Umbilical cord (tissue), 2 donors: ENCODE measurements around the gene CD300H. TPM values are rescaled to one million over a fixed set of nuclear protein-coding genes. Genes with fewer than 3 reads are reported as not detected.
A peak's percentile ranks its signal among the peaks of the same experiment; 100 is the strongest.

Source experiments
- DNase-seq: peaks from one replicate; pipeline ENCODE4 v3.0.0-alpha.2; 2015; ENCODE audit warnings: low spot score
- total RNA-seq: library from RNA; depleted of rRNA; stranded (reverse); fragments of >200 nt; gene quantifications from one replicate; pipeline ENCODE4 v1.2.3, GENCODE V29; 2014; ENCODE audit warnings: low replicate concordance; ENCODE audit not compliant: insufficient read depth

Gene CD300H
- total RNA-seq, result not detected

DNA sequence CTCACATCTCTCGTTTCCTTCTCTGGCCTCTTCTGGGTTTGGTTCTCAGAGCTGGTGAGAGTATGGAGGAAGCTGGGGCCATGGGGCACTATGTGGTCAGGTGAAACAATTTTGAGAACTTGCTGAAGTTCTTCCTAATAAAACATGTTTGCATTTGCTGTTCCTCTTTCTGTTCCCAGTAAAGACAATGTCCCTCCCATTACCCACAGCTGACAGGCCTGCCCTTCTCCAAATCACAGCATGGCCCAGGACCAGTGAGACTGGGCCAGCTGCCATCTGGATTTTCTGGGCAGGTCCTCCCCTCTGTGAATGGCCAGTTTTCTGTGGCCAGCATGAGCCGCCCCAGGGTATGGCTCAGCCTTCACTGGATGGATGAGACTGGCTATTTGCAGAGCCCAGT is at the start of gene CD300H:
Gene CD300H, minus strand, starts transcription at position 113 of the 400 bp plus-strand sequence.
- no peak for DNase-seq

DNA sequence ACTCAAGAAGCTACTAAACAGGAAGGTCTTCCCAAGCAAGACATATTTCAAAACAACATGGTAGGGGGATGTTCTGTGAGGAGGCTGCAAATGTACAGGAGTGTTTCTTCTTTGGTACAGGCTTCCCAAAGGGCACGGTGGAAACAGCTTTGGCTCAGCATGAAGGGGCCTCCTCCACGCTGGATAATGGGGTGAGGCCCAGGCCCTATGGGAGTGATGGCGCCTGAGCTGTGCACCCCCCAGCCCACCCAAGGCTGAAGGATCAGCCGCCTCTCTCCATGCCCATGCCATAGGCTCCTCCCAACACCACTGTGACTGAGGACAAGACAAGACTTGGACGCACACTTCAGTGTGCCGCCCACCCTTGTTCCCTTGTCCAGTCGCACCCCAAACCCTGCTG is 49.4 kb upstream of the CD300H start:
- DNase-seq, result no peak

DNA sequence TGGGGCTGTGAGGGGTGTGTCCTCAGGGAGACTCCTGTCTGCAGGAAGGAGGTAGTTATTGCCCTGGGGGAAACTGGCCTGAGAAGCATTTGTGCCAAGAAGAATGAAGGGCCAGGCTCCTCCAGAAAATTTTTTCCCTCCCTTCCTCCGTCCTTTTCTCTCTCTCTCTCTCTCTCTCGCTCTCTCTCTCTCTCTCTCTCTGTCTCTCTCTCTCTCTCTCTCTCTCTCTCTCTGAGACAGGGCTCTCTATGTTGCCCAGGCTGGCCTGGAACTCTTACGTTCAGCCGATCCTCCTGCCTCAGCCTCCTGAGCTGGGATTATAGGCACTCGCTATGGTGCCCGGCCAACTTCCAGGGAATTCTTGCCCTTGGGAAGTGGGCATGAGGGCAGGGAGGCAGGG is 44.7 kb upstream of the CD300H start:
- DNase-seq, result no peak

DNA sequence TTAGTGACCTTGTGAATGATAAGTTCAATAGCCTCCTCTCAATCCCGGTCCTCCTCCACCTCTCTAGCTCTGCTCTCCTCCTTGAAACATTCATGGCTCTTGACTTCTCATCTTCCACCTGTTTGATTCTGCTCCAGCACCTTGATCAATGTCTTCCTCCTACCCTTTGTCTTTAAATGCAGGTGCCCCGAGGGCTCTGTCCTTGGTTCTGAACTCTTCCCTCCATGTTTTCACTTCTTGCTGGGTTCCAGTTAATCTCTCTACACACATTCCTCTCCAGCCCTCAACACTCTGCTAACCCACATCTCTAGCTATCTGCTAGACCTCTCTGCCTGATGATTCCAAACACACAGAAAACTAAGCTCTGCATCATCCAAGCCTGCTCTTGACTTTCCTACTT is 42.8 kb upstream of the CD300H start:
- no peak for DNase-seq

DNA sequence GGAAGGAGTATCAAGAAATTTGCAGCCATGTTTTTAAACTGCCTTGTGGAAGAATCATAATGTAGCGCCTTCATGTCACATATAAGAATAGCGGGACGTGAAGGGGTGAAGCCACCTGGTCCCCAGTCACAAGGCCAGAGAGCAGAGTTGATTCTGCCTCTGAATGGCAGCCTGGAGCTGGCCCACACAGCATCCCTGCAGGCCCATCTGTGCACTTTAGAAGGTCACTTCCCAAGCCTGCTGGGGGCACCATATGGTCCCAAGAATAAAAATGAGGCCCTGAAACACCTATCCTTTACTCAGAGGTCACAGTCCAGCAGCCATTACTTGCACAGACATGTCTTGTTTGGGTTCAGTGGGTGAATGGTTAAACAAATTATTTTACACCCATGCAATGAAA is 41.2 kb upstream of the CD300H start:
- DNase-seq, result no peak

DNA sequence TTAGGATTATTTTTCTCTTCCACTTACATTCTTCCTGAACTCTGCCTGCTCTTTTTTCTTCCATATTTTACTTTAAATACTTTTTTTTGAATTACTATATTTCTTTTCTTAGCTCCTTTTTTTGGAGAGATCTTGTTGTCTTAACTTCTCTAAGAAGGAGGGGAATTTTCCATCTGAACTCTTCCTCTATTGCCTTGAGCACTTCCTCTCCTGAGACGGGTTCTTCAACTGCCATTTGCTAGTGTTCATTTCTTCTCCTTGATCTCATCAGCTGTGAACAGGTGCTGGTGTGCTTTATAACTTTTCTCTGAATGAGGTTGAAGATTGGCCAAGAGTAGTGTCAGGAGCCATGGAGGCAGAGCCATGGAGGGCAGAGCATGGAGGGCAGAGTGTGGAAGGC is 39.9 kb upstream of the CD300H start:
- no peak for DNase-seq

DNA sequence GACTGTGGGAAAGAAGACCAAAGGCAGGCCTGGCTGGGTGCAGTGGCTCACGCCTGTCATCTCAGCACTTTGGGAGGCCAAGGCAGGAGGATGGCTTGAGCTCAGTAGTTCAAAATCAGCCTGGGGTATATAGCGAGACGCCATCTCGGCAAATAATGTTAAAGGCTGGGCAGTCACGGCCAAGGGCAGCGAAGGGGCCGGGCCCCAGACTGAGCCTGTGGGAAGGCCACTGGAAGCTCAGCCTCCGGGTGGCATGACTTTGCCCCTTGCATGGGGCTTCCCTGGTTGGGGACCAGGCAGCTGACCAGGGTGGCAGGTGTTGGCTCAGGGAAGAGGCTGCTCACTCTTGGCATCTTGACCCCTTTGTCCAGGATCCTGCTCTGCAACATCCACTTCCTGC is 38.7 kb upstream of the CD300H start:
- DNase-seq, result no peak

DNA sequence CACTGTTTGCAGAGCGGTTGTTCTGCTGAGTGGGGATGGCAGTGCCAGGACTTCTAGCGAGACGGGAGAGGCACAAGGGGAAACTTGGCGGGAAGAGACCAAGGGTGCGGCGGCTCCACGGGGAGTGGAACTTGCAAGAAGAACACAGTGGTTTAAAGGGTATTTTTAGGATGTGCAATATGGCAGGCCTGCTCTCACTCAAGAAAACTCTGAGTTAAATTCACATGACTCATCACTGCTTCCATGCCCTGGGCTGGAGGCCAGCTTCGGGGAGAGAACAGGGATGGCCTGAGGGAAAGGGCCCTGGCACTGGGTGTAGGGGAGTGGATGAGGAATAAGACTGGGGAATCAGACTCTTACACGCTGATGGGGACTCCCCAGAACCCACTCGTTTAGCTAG is 38.1 kb upstream of the CD300H start:
- DNase-seq, result peak; percentile 98

DNA sequence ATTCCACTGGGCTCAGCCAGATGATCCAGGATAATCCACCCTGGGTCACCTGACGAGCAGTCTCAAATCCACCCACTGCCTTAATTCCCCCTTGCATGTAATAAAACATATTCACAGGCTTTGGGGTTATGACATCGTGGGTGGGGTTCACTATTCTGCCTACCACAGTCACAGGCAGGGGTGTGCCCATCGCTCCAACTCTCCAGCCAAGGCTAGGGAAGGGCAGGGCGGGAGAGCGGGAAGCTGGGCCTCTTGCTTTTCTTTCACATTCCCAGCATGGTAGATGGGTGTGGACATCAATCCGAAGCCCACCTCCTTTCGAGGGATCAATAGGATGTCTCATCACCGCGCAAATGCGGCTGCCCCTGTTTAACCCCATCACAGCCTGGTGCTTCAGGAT is 37.5 kb upstream of the CD300H start:
- peak; percentile 71 for DNase-seq

DNA sequence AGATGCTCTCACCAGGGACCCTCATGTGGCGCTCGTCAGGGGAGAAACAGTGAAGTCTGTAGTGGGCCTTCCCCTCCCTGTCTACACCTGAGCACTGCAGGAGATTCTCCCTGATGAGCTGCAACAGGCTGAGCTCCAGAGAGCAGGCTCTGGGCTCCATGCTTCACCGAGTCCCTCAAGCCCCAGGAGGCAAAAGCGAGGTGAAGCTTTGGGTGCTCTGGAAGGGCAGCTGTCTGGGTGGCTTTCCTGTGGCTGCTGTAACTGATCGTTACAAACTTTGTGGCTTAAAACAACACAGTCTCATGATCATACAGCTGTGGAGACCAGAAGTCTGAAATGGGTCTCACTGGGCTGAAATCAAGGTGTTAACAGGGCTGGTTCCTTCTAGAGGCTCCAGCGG is 36.9 kb upstream of the CD300H start:
- DNase-seq, result no peak

DNA sequence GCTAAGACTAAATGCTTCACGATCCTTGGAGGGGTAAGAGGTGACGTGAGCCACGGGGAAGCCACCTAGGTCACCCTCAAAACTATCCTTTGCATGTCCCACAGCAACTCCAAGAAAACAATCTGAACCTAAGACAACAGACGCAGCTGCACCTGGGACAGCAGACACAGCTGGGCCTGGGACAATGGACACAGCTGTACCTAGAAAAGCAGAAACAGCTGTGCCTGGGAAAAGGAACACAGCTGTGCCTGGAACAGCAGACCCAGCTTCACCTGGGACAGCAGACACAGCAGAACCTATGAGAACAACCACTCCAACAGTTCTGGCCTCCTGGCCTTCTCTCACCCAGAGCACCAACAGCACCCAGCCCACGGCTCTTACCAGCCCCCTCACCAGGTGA is 36.4 kb upstream of the CD300H start:
- no peak for DNase-seq

DNA sequence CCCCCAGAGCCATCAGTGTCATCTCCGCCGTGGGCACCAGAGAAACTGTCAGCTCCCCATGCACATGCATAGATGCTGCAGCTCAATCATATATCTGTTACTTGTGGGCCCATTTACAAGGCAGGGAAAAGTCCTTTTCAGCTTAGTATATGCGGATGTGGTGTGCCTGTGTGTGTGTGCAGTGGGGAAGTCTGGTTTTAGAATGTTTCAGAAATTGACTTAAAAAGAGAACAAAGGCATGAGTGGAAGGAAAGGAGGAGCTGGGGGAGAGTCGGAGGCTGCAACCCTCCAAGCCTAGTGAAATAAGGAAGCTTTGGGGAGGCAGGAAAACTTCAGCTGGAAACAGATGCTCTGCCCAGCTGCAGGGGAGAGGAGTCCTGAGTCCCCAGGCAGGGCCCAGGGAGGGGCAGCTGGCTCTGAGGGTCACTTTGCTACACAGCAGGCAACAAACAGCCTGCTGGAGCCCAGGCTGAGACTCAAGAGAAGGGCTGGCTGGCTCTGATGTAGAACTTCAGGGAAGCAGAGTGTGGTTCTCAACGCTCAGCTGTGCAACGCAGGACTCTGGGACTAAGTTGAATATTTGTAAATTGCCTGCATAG is 35.8 kb upstream of the CD300H start:
- peak; percentile 31 for DNase-seq

DNA sequence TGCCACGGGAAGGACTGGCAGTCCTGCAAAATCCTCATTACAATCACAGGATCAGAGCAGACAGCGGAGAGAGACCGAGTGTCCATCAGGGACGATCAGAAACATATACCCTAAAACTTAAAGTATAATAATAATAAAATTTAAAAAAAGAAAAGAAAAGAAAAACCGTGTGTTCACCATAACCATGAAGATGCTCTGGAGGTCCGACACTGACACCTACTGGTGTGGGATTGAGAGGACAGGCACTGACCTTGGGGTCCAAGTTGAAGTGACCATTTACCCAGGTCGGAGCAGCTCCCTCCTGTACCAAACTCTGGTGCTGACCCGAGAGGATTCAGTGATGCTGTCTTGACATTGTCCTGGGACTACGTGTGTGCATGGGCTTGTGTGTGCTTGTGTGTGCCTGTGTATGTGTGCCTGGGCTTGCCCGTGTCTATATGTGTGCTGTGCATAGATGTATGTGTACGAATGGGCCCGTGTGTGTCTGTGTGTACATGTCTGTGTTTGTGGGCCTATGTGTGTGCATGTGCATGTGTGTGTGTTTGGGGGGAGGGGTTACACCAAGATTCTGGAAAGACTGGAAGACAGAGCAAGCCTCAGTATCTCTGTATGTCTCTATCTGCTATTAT is 34.7 kb upstream of the CD300H start:
- DNase-seq, result peak; percentile 48

DNA sequence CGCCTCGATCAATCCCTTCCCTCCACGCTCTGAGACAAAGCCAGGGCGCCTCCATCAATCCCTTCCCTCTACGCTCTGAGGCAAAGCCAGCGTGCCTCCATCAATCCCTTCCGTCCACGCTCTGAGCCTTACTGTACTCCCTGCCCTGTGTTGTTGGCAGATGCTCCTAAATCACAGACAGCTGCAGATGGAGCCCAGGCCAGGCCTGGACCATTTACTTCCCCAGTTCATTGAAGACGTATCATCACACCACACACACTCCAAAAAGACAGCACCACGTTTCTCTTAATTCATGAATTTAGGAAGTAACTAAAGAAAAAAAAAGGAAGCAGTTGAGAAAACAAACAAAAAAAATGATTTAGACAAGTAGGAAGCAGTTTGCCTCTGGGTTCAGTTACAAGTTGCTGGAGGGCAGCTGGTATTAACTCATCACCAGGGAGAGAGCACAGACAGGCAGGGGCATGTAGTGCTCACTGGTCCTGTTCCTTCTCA is 32.2 kb upstream of the CD300H start:
- DNase-seq, result peak; percentile 86

DNA sequence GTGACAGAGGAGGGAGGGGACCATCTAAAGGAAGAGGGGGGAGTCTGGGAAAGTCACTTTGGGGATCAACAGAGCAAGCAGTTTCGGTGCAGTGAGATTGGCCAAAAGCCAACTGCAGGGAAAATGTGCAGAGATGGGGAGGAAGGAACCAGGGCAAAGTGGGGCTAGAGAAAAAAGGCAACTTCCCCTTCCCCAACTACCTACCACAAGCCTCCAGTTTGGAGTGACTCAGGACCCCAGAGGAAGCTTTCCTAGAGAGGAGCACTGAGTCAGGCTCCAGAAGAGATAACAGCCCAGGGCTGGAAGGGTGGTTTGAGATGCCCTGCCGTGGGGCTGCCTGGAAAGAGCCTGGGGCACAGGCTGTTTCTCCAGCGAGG is 31.7 kb upstream of the CD300H start:
- DNase-seq, result no peak

DNA sequence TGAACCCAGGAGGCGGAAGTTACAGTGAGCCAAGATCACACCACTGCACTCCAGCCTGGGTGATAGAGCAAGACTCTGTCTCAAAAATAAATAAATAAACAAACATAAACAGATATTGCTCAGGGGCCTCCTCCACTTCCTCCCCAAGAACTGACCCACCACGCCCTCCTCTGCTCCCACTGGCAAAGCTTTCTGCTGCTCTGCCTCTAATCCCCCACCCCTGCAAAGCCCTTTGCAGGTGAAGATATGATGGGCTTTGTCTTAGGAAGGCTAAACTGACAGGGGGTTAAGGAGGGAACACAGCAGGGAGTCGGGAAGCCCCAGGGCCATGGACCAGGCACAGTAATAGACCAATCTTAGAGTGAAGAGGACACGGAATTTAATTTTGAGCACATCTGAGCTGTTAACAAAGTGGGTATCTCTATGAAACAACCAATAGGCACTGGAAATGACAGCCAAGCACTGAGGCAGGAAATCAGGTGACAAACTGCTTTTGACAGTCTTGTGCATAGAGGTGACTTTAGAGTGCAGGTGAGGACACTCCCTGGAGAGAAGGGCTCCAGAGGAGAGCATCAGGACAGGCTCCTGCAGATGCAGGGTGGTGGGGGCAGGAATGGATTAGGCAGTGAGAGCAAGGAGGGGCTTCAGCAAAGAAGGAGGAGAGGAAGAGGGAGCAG is 31.2 kb upstream of the CD300H start:
- no peak for DNase-seq

DNA sequence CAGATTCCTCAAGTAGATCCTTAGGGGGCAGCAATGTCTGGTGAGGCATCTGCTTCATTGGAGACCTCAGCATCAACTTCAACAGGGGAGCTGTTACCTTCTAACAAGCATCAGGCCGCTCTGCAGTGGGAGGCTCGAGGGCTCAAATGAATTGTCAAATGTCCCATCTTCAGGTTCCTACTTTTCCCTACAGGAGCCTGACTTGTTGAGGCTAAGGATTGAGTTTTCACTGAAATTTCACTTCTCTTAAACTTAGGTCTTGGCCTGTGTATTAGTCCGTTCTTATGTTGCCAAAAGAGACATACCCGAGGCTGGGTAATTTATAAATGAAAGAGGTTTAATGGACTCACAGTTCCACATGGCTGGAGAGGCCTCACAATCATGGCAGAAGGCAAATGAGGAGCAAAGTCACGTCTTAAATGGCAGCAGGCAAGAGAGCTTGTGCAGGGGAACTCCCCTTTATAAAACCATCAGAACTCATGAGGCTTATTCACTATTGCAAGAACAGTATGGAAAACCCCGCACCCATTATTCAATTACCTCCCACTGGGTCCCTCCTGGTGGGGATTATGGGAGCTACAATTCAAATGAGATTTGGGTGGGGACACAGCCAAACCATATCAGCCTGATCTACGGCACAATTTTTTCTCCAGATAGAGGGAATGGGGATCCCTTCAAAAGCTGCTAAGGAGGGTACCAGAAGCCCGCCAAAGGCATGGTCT is 29.9 kb upstream of the CD300H start:
- no peak for DNase-seq

DNA sequence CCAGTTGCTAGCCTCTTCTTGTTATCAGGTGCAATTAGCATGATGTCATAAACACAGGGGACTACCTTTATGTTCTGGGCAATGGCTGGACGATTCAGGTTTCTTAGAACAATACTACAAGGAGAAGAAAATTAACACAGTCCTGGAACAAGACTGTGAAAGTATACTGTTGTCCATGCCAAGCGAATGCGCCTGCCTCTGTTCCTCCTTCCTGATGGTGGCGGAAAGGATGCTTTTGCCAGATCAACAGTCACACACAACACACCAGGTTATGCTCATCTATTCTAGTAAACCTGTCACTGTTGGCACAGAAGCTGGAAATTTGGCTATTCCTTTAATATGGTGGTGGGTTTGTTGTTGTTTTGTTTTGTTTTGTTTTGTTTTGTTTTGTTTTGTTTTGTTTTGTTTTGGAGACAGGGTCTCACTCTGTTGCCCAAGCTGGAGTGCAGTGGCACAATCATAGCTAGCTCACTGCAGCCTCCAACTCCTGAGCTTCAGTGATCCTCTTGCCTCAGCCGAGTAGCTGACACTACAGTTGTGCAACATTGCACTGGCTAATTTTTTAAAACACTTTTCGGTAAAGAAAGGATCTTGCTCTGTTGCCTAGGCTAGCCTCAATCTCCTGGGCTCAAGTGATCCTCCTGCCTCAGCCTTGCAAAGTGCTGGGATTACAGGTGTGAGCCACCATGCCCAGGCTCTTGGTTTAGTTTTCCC is 27.9 kb upstream of the CD300H start:
- no peak for DNase-seq

DNA sequence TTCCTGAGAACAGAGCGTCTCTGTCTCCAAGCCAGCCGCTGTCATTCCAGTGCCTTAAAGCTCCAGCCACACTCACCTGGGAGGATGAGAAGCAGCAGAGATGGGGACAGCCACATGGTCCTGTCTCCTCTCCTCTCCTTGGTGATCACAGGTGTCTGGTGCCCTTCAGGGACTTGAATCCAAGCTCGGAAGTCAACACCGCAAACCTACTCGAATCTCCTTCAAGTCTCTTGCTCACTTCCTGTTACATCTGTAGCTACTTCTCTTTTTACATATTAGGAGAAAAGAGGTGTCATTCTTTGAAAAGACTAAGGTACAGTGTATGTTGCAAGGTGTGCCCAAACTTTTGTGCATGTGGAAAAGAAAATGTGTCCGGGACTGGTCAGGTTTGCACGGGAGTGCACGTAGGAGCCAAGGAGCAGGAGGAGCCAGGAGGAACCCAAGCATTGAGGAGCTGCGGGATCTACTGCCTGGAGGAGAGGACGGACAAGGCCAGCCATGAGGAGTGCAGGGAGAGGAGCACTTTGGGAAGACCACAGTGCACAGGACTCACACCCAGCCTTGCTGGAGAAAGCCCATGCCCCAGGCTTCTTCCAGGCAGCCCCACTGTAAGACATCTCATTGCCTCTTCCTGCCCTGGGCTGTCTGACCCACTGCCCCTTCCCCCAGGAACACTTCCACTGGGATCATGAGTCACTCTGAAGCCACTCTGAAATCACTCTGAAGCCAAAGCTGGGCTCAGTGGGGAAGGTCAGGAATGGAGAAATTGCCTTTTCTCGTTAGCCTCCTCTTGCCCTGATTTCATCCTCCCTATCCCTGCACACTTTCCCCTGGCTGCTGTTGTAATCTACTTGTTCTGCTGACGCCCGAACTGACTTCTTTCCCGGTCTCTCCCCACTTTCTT is 25.0 kb upstream of the CD300H start, which contains the start of gene CD300LD:
Gene CD300LD, minus strand, starts transcription at position 197 of the 904 bp plus-strand sequence. Its CDS starts 81 bp downstream, at position 116.
- DNase-seq, result no peak

DNA sequence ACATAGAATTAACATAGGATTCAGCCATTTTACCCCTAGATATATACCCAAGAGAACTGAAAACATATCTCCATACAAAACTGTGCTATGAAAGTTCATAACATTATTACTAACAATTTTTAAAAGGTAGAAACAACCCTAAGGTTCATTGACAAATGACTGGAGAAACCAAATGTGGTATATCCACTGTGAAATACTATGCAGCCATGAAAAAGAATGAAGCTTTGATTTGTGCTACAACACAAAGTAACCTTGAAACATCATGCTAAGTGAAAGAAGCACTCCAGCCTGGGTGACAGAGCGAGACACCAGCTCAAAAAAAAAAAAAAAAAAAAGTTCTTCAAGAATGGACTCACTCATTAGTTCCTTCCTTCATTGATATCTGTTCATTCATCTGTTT is 24.2 kb upstream of the CD300H start:
- DNase-seq, result no peak

DNA sequence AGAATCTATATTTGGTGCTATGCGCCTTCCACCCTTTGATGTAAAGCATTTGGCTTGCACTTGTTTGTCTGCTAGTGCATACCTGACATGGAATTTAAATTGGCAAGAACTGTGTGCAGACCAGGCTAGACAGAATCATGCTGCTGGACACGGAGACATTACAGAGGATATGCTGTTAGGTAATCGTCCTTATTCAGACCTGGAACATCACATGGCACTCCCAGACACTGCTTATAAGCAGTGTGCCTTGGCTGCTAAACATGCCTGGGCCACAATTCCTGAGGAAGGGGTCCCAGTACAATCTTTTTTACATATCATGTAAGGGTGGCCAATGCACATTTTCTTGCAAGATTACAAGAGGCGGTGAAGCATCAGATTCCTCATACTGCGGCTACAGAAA is 18.4 kb upstream of the CD300H start:
- no peak for DNase-seq
